ENCODE results near the gene COL9A3.

The COL9A3 gene

GRCh38 chr20:62787866-62788265 lies 29.0 kb upstream of the COL9A3 start:
- H3K9me2 ChIP-seq (replicated peaks; ENCODE audit: insufficient read depth, low read length): no peaks in the 10 kb centered on the region
- no peaks in the 10 kb centered on the region for H3K9me3 ChIP-seq (replicated peaks; ENCODE audit: insufficient read depth, low read length)
- H3F3A ChIP-seq (ENCODE audit: insufficient read depth, low read length): no peaks in the 10 kb centered on the region
- no peak for DNase-seq
- peaks cover 77% of the 10 kb centered on the region for H3K27me3 ChIP-seq (replicated peaks; ENCODE audit: insufficient read depth, low read length)
- H3K4me3 ChIP-seq (ENCODE audit: low read length): no peak overlapping the region
- no peak for TF ChIP-seq EZH2phosphoT487 (IDR thresholded peaks at IDR 0.05; ENCODE audit: low read length)
- no peak for TF ChIP-seq EZH2 (optimal IDR thresholded peaks at IDR 0.05; ENCODE audit: low read depth, low read length)
- TF ChIP-seq CTCF (IDR thresholded peaks at IDR 0.05; ENCODE audit: low read length): no peak
- H3K79me2 ChIP-seq (ENCODE audit: low read length): no peaks in the 10 kb centered on the region
- no peak overlapping the region for H3K27ac ChIP-seq (ENCODE audit: low read length)
- H3K4me2 ChIP-seq (ENCODE audit: low read depth, low read length): no peak overlapping the region
- H3K9ac ChIP-seq (ENCODE audit: low read length): no peak overlapping the region
- no peaks in the 10 kb centered on the region for H3K36me3 ChIP-seq (replicated peaks; ENCODE audit: insufficient read depth, low read length)
- no peaks in the 10 kb centered on the region for H3K4me1 ChIP-seq (ENCODE audit: low read length)
- H4K20me1 ChIP-seq (ENCODE audit: insufficient read depth, low read length): no peaks in the 10 kb centered on the region
- H2AFZ ChIP-seq (ENCODE audit: low read length): no peak overlapping the region

GRCh38 chr20:62788607-62789006 lies 28.2 kb upstream of the COL9A3 start:
- Histone ChIP-seq H3K4me3 (ENCODE audit: low read length) (no peak overlapping the region), H2AFZ (ENCODE audit: low read length) (no peak overlapping the region), H3K9me2 (replicated peaks; ENCODE audit: insufficient read depth, low read length) (no peaks in the 10 kb centered on the region), H3F3A (ENCODE audit: insufficient read depth, low read length) (no peaks in the 10 kb centered on the region), H3K9me3 (replicated peaks; ENCODE audit: insufficient read depth, low read length) (no peaks in the 10 kb centered on the region), H3K27ac (ENCODE audit: low read length) (no peak overlapping the region), H3K4me1 (ENCODE audit: low read length) (peaks cover 2% of the 10 kb centered on the region), H3K36me3 (replicated peaks; ENCODE audit: insufficient read depth, low read length) (no peaks in the 10 kb centered on the region), H4K20me1 (ENCODE audit: insufficient read depth, low read length) (no peaks in the 10 kb centered on the region), H3K4me2 (ENCODE audit: low read depth, low read length) (no peak overlapping the region), H3K9ac (ENCODE audit: low read length) (no peak overlapping the region), H3K27me3 (replicated peaks; ENCODE audit: insufficient read depth, low read length) (peaks cover 69% of the 10 kb centered on the region), H3K79me2 (ENCODE audit: low read length) (no peaks in the 10 kb centered on the region)
- TF ChIP-seq EZH2phosphoT487 (IDR thresholded peaks at IDR 0.05; ENCODE audit: low read length) (no peak), EZH2 (optimal IDR thresholded peaks at IDR 0.05; ENCODE audit: low read depth, low read length) (no peak), CTCF (IDR thresholded peaks at IDR 0.05; ENCODE audit: low read length) (no peak)
- no peak for DNase-seq

- Histone ChIP-seq H3K9me2 (replicated peaks; ENCODE audit: insufficient read depth, low read length) (no peaks in the 10 kb centered on the region), H3K36me3 (replicated peaks; ENCODE audit: insufficient read depth, low read length) (no peaks in the 10 kb centered on the region), H3K9me3 (replicated peaks; ENCODE audit: insufficient read depth, low read length) (no peaks in the 10 kb centered on the region), H3K27ac (ENCODE audit: low read length) (no peak overlapping the region), H4K20me1 (ENCODE audit: insufficient read depth, low read length) (no peaks in the 10 kb centered on the region), H3K27me3 (replicated peaks; ENCODE audit: insufficient read depth, low read length) (peaks cover 56% of the 10 kb centered on the region), H3F3A (ENCODE audit: insufficient read depth, low read length) (peaks cover 7% of the 10 kb centered on the region), H3K4me1 (ENCODE audit: low read length) (peaks cover 6% of the 10 kb centered on the region), H3K79me2 (ENCODE audit: low read length) (no peaks in the 10 kb centered on the region), H2AFZ (ENCODE audit: low read length) (no peak overlapping the region), H3K9ac (ENCODE audit: low read length) (no peak overlapping the region), H3K4me2 (ENCODE audit: low read depth, low read length) (no peak overlapping the region), H3K4me3 (ENCODE audit: low read length) (no peak overlapping the region)
- no peak for DNase-seq
- no peak for TF ChIP-seq EZH2phosphoT487 (IDR thresholded peaks at IDR 0.05; ENCODE audit: low read length)
- TF ChIP-seq EZH2 (optimal IDR thresholded peaks at IDR 0.05; ENCODE audit: low read depth, low read length): no peak
- TF ChIP-seq CTCF (IDR thresholded peaks at IDR 0.05; ENCODE audit: low read length): no peak
These were observed 26.8 kb upstream of the COL9A3 start for GRCh38 chr20:62790075-62790474.

All from MM.1S (cell line).